Fibroblast of the aortic adventitia (primary cell): ENCODE results near the gene MEF2D. TPM values are rescaled to one million over a fixed set of nuclear protein-coding genes. Genes with fewer than 3 reads are reported as not detected.
A peak's percentile ranks its signal among the peaks of the same experiment; 100 is the strongest.

Experiments used
- DNase-seq: peaks from one replicate; pipeline ENCODE4 v3.0.0-alpha.2; 2010; ENCODE audit warnings: low read depth
- H3K4me3 ChIP-seq: 2 replicates; pipeline ENCODE4 v1.5.1; 2011; ENCODE audit warnings: low read depth, mild to moderate bottlenecking, control low read depth, low read length, moderate library complexity
- CTCF ChIP-seq: IDR thresholded peaks from 2 replicates; pipeline ENCODE4 v1.5.1; 2011; ENCODE audit warnings: mild to moderate bottlenecking, low read length, control low read depth, inconsistent platforms; ENCODE audit not compliant: insufficient read depth
- total RNA-seq: library from RNA; depleted of rRNA; stranded (reverse); fragments of >200 nt; gene quantifications from 2 replicates; pipeline ENCODE4 v1.2.3, GENCODE V29; 2012; ENCODE audit warnings: low replicate concordance

Gene MEF2D
- total RNA-seq, 1 donor, result 11.6 TPM

- TF ChIP-seq CTCF, result no peak
- H3K4me3 ChIP-seq, result no peak overlapping the region
Measured at GRCh38 chr1:156436141-156437036, 64.2 kb downstream of the MEF2D start.

GRCh38 chr1:156435545-156436140 lies 64.9 kb downstream of the MEF2D start:
- peak overlapping the region; percentile 5 for H3K4me3 ChIP-seq
- peak; percentile 7 for DNase-seq
- TF ChIP-seq CTCF, result no peak

More at GRCh38 chr1:156436141-156437036, 64.2 kb downstream of the MEF2D start:
- no peak for DNase-seq

GRCh38 chr1:156434989-156435544 lies 65.5 kb downstream of the MEF2D start:
- H3K4me3 ChIP-seq, result no peak overlapping the region
- TF ChIP-seq CTCF, result no peak
- no peak for DNase-seq

- no peak for TF ChIP-seq CTCF
Measured at GRCh38 chr1:156433602-156434001, 67.0 kb downstream of the MEF2D start.

GRCh38 chr1:156433032-156433431 lies 67.5 kb downstream of the MEF2D start:
- no peak for DNase-seq
- no peak overlapping the region for H3K4me3 ChIP-seq
- no peak for TF ChIP-seq CTCF

More at GRCh38 chr1:156433602-156434001, 67.0 kb downstream of the MEF2D start:
- H3K4me3 ChIP-seq, result no peak overlapping the region
- no peak for DNase-seq

GRCh38 chr1:156432669-156433018 lies 67.9 kb downstream of the MEF2D start:
- no peak for TF ChIP-seq CTCF

More at GRCh38 chr1:156432669-156433018, 67.9 kb downstream of the MEF2D start:
- no peak for DNase-seq
- H3K4me3 ChIP-seq, result no peak overlapping the region
